Gastrocnemius medialis (tissue), 4 donors: ENCODE data around the gene MAN2A1.

Experiments used
- POLR2A ChIP-seq, 2 donors: fragments of 450-650 bp; IDR thresholded peaks; one replicate each; pipeline ENCODE4 v1.6.1; 2017; ENCODE audit warnings: antibody characterized with exemption in 2 of 2, mild to moderate bottlenecking in 2 of 2, moderate library complexity in 2 of 2
- TF ChIP-seq, protein P1 (sequence below), 5 experiments: fragments of 450-650 bp in 3 of 5; fragments of 200-600 bp in 2 of 5; sonication (generic) in 2 of 5; IDR thresholded peaks in 4 of 5; conservative IDR thresholded peaks in 1 of 5; 1 replicate in 4 of 5; 2 replicates in 1 of 5; pipeline ENCODE4 v1.5.1; 2016 to 2019; ENCODE audit warnings: antibody characterized with exemption in 5 of 5, mild to moderate bottlenecking in 3 of 5, moderate library complexity in 3 of 5

DNA sequence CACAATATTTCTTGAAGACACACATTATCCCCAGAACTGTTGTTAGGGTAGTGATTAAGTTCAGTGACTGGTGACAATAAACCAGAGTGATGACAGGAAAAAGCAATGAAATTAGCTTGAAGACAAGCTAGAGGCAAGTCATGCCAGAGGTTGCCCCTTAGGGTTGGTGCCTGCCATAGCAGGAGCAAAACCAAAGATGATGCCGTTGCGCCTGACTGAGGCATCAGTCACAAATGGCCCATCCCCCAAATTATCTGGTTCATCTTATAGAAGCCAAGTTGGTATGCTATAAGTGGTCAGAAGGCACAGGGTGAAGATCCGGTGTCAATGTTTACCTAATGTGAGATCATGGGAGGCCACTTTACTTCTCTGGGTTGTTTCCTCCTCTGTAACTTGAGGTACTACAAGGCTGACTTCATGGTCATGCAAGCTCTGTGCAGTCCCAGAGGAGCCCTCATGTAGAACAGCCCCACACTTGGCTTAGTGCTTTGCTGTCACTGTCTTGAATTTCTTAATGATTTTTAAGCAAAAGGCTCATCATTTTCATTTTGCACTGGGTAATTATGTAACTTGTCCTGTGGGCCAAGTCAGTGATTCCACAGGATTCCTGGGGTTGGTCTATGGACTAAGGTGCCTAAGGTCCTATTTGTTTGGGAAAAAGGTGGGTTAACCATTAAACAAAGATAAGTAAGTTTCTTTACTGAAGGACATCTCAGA, 211.3 kb downstream of the MAN2A1 start:
- no peak for TF ChIP-seq POLR2A (IDR thresholded peaks at IDR 0.05)
- TF ChIP-seq, protein P1, sequence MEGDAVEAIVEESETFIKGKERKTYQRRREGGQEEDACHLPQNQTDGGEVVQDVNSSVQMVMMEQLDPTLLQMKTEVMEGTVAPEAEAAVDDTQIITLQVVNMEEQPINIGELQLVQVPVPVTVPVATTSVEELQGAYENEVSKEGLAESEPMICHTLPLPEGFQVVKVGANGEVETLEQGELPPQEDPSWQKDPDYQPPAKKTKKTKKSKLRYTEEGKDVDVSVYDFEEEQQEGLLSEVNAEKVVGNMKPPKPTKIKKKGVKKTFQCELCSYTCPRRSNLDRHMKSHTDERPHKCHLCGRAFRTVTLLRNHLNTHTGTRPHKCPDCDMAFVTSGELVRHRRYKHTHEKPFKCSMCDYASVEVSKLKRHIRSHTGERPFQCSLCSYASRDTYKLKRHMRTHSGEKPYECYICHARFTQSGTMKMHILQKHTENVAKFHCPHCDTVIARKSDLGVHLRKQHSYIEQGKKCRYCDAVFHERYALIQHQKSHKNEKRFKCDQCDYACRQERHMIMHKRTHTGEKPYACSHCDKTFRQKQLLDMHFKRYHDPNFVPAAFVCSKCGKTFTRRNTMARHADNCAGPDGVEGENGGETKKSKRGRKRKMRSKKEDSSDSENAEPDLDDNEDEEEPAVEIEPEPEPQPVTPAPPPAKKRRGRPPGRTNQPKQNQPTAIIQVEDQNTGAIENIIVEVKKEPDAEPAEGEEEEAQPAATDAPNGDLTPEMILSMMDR (IDR thresholded peaks at IDR 0.05 in 4 of 5, conservative IDR thresholded peaks at IDR 0.05 in 1 of 5): no peak
